ENCODE results near the gene EIF2D. TPM values are rescaled to one million over a fixed set of nuclear protein-coding genes. Genes with fewer than 3 reads are reported as not detected.

Gene EIF2D
- total RNA-seq, 4 donors from 2014 or later, result 20.9 to 57.3 (median 39.5) TPM

- Histone ChIP-seq H3K4me3 (no peak overlapping the region), H3K4me1 (peaks cover 0 to 19% (median 10%) of the 10 kb centered on the region in 4 donors), H3K9me3 (no peaks in the 10 kb centered on the region), H3K36me3 (no peaks in the 10 kb centered on the region), H3K27me3 (no peaks in the 10 kb centered on the region), H3K27ac (no peak overlapping the region)
- 76% methylated on average over 3 of the region's 3 CpGs; no CpG with 5 or more reads in 1 of the 2 donors for WGBS, 2 donors (ENCODE audit: low coverage in 1 of 2)
- TF ChIP-seq POLR2A (IDR thresholded peaks at IDR 0.05), result no peak
- no peak for TF ChIP-seq EP300 (IDR thresholded peaks at IDR 0.05; ENCODE audit: low read depth)
- TF ChIP-seq CTCF (IDR thresholded peaks at IDR 0.05), result no peak
- TF ChIP-seq POLR2AphosphoS5 (IDR thresholded peaks at IDR 0.05), result no peak
- in situ Hi-C loops (cut with MboI; ENCODE audit: low pct_ligation_motif_present in 1 of 4, low pct_unique_long_range_greater_than_20kb in 1 of 4, low sequenced_read_pairs in 3 of 4), result no loop called here
- intact Hi-C loops (cut with DNase I; ENCODE audit: low total_unique reads), result no loop called here
- peak; percentile 28 for DNase-seq
Observed at GRCh38 chr1:206551986-206552326, 60.3 kb downstream of the EIF2D start.

- TF ChIP-seq POLR2AphosphoS5 (IDR thresholded peaks at IDR 0.05) (no peak), EP300 (IDR thresholded peaks at IDR 0.05; ENCODE audit: low read depth) (no peak), CTCF (IDR thresholded peaks at IDR 0.05) (no peak), POLR2A (IDR thresholded peaks at IDR 0.05) (no peak)
- Histone ChIP-seq H3K9me3 (no peaks in the 10 kb centered on the region), H3K4me1 (peaks cover 0 to 14% (median 5%) of the 10 kb centered on the region in 4 donors), H3K27me3 (no peaks in the 10 kb centered on the region), H3K27ac (no peak overlapping the region), H3K4me3 (no peak overlapping the region), H3K36me3 (no peaks in the 10 kb centered on the region)
- intact Hi-C loops (cut with DNase I; ENCODE audit: low total_unique reads) (no loop called here), in situ Hi-C loops (cut with MboI; ENCODE audit: low pct_ligation_motif_present in 1 of 4, low pct_unique_long_range_greater_than_20kb in 1 of 4, low sequenced_read_pairs in 3 of 4) (no loop called here)
- WGBS, 2 donors (ENCODE audit: low coverage in 1 of 2), result 95 to 100% methylated on average over 4 to 9 of the region's 9 CpGs
- DNase-seq, result no peak
Observed at GRCh38 chr1:206551296-206551985, 60.8 kb downstream of the EIF2D start.

GRCh38 chr1:206550446-206550845 is 61.8 kb downstream of the EIF2D start:
- H3K9me3 ChIP-seq, result no peaks in the 10 kb centered on the region
- peaks cover 0 to 5% (median 2%) of the 10 kb centered on the region in 4 donors for H3K4me1 ChIP-seq
- WGBS, 2 donors (ENCODE audit: low coverage in 1 of 2), result 73 to 83% methylated on average over 1 to 2 of the region's 2 CpGs
- no peak for DNase-seq
- intact Hi-C loops (cut with DNase I; ENCODE audit: low total_unique reads) (no loop called here), in situ Hi-C loops (cut with MboI; ENCODE audit: low pct_ligation_motif_present in 1 of 4, low pct_unique_long_range_greater_than_20kb in 1 of 4, low sequenced_read_pairs in 3 of 4) (no loop called here)
- no peaks in the 10 kb centered on the region for H3K36me3 ChIP-seq
- no peak for TF ChIP-seq EP300 (IDR thresholded peaks at IDR 0.05; ENCODE audit: low read depth)
- TF ChIP-seq CTCF (IDR thresholded peaks at IDR 0.05), result no peak
- TF ChIP-seq POLR2AphosphoS5 (IDR thresholded peaks at IDR 0.05), result no peak
- TF ChIP-seq POLR2A (IDR thresholded peaks at IDR 0.05), result no peak
- H3K27me3 ChIP-seq, result no peaks in the 10 kb centered on the region
- no peak overlapping the region for H3K27ac ChIP-seq
- H3K4me3 ChIP-seq, result no peak overlapping the region

- in situ Hi-C loops (cut with MboI; ENCODE audit: low pct_ligation_motif_present in 1 of 4, low pct_unique_long_range_greater_than_20kb in 1 of 4, low sequenced_read_pairs in 3 of 4), result loop anchor here in 1 of 4 donors (5.0 kb wide), 1 partner anchor 35 kb away; no protein-coding TSS in a partner anchor
- no peak for DNase-seq
- Histone ChIP-seq H3K4me3 (no peak overlapping the region), H3K27ac (no peak overlapping the region), H3K36me3 (no peaks in the 10 kb centered on the region), H3K4me1 (no peaks in the 10 kb centered on the region), H3K9me3 (no peaks in the 10 kb centered on the region), H3K27me3 (no peaks in the 10 kb centered on the region)
- TF ChIP-seq CTCF (IDR thresholded peaks at IDR 0.05) (no peak), POLR2A (IDR thresholded peaks at IDR 0.05) (no peak), EP300 (IDR thresholded peaks at IDR 0.05; ENCODE audit: low read depth) (no peak), POLR2AphosphoS5 (IDR thresholded peaks at IDR 0.05) (no peak)
- WGBS, 2 donors (ENCODE audit: low coverage in 1 of 2), result 81 to 90% methylated on average over 2 to 7 of the region's 7 CpGs
- intact Hi-C loops (cut with DNase I; ENCODE audit: low total_unique reads), result no loop called here
Observed at GRCh38 chr1:206547104-206547503, 65.2 kb downstream of the EIF2D start.

Measured in transverse colon (tissue), 4 donors.